D721Med (cell line): ENCODE results near the gene TSR1.

Experiments
- DNase-seq: peaks from one replicate; pipeline ENCODE4 v3.0.0; 2011; ENCODE audit warnings: low spot score; ENCODE audit not compliant: insufficient read length
- FAIRE-seq: peaks from 2 replicates; lab custom pipeline; 2011; peaks lifted over from hg19 to GRCh38; lab: Jason Lieb, UNC
- TF ChIP-seq, protein P1 (sequence below): IDR thresholded peaks from 2 replicates; pipeline ENCODE4 v1.5.1; 2012; ENCODE audit warnings: mild to moderate bottlenecking, control low read depth; ENCODE audit not compliant: insufficient read depth; ENCODE audit errors: missing control alignments

TSR1 gene

DNA sequence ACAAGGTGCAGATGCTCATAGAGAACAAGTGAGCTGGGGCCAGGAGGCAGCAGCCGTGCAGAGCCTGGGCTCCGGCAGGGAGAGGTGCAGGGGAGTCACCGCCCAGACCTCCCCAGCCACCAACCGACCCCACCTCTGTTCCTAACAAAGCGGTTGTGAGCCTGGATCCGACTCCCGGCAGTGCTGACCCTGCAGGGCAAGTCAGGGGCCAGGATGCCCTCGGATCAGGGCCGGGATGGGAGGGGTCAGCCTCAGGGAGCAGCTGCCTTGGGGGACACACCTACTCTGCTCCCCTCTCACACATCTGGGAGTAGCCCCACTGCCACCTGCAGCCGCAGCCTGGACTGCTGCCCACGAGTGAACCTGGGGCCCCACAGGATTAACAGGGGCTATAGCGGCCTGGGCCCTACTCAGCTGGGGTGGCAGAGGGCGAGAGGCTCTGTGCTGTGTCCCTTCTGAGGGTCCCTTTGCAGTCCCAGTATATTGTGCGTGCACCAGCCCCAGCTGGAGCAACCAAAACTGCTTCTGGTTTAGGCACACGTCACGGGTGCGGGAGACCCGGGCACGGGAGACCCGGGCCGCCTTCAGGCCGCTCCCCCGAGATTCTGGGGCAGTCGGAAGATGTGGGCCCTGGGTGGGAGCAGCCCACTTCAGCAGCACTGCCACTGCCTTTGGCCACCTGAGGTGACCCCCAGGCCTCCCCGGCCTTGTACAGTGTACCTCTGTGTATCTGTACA, 43.4 kb upstream of the TSR1 start:
- FAIRE-seq (no peak), DNase-seq (no peak)
- TF ChIP-seq, protein P1, sequence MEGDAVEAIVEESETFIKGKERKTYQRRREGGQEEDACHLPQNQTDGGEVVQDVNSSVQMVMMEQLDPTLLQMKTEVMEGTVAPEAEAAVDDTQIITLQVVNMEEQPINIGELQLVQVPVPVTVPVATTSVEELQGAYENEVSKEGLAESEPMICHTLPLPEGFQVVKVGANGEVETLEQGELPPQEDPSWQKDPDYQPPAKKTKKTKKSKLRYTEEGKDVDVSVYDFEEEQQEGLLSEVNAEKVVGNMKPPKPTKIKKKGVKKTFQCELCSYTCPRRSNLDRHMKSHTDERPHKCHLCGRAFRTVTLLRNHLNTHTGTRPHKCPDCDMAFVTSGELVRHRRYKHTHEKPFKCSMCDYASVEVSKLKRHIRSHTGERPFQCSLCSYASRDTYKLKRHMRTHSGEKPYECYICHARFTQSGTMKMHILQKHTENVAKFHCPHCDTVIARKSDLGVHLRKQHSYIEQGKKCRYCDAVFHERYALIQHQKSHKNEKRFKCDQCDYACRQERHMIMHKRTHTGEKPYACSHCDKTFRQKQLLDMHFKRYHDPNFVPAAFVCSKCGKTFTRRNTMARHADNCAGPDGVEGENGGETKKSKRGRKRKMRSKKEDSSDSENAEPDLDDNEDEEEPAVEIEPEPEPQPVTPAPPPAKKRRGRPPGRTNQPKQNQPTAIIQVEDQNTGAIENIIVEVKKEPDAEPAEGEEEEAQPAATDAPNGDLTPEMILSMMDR = no peak

DNA sequence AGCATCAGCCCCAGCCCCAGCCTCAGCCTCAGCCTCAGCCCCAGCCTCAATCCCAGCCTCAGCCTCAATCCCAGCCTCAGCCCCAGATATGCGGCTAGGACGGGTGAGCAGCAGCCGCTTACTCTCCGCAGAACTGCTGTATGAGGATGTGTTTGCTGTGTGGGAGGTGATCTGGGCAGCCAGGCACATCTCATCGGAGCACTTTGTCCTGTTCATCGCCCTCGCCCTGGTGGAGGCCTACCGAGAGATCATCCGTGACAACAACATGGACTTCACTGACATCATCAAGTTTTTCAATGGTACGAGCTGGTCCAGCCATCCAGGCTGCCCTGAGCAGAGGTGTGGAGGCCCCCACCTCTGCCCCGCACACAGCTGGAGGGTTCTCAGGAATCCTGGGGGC, 42.6 kb upstream of the TSR1 start:
- FAIRE-seq (no peak), DNase-seq (no peak)
- TF ChIP-seq, protein P1 = no peak

DNA sequence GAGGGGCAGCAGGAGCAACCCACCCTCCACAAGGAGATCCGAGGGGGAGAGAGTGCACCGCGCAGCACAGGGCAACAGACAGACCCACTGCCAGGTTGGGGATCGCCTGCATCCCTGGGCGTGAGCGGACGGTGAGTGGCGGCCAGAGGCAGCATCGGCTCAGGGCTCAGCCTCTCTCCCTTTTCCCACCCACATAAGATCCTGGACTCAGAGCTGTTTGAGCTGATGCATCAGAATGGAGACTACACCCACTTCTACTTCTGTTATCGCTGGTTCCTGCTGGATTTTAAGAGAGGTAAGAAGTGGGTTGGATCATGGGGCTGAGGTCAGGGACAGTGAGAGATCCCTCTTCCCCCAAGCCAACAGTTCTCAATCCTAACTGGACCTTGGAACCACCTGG, 41.4 kb upstream of the TSR1 start:
- TF ChIP-seq, protein P1 = no peak
- DNase-seq (no peak), FAIRE-seq (no peak)

DNA sequence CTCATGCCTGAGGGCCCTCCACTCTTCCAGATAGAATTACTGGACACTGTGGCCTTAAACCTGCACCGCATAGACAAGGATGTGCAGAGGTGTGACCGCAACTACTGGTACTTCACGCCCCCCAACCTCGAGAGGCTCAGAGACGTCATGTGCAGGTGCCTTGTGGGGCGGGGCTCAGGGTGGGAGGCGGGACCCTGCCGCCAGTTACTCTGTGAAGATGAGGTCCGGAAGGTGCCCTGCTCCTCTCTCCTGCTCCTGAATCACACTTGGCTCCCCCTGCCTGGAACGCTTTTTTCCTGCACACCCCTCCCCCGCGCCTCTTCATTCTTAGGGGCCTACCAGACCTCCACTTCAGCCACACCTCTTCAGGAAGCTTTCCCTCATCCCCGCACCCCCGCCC, 39.9 kb upstream of the TSR1 start:
- DNase-seq (no peak), FAIRE-seq (no peak)

DNA sequence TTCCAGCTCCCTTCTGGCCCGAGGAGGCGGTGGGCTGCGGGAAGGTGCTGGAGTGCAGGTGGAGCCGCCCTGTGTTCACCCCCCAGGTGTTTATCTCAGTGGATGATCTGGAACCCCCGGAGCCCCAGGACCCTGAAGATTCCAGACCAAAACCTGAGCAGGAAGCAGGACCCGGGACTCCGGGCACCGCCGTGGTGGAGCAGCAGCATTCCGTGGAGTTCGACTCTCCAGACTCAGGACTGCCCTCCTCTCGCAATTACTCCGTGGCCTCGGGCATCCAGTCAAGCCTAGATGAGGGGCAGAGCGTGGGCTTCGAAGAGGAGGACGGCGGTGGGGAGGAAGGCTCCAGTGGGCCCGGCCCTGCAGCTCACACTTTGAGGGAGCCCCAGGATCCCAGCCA, 39.1 kb upstream of the TSR1 start:
- DNase-seq = no peak
- TF ChIP-seq, protein P1 = no peak
- FAIRE-seq = no peak

More for the DNA sequence above, 39.9 kb upstream of the TSR1 start:
- TF ChIP-seq, protein P1 = no peak

DNA sequence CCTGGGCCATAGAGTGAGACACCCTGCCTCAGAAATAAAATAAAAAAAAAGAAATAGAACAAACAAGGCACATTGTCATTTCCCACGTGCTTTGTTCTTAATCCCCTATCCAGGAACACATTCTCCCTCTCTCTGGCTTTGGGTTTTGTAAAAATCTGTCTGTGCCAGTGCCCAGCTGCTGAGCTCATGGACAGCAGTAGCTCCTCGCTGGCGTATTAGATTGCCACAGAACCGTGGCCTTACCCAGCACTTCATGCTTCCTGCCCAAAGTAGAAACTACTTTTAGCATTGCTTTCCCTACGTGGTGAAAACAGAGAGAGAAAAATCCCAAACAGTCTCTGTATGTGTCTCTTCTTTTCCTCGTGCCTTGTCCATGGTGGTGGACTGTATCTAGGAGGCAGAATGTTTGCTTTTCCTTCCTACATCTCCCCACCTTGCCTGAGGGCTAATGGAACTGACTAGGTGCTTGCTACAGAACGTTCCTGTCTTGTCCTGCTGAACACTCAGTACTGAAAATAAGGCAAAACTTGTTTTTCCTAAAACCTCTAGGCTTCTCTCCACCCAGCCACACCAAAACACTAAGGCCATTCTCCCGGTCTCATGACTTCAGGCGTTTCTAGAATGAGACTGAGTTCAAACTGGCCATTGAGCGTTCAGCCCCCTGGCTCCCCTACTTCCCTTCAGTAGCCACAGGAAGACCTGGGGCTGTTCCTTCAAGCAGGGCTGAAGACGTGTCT, 38.5 kb upstream of the TSR1 start:
- TF ChIP-seq, protein P1 = no peak
- no peak for FAIRE-seq
- no peak for DNase-seq

DNA sequence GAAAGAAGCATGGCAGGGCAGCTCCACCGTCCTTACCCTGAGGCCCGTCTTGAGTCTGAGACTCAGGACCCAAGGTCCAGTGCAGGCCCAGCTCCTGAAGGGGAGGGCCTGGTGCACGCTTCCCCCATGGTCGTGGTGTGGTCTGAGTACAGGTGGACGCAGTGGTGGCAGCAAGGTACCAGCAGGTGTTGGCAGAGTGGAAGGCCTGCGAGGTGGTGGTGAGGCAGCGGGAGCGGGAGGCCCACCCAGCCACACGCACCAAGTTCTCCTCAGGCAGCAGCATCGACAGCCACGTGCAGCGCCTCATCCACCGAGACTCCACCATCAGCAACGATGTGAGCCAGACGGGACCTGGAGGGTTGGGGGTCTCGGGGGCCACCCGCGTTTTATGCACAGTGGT, 36.9 kb upstream of the TSR1 start:
- DNase-seq (no peak), FAIRE-seq (no peak)
- TF ChIP-seq, protein P1 = no peak
